Bronchial epithelial cell (primary cell): Measurements from ENCODE around the gene METTL26. TPM values are rescaled to one million over a fixed set of nuclear protein-coding genes. Genes with fewer than 3 reads are reported as not detected.
A peak's percentile ranks its signal among the peaks of the same experiment; 100 is the strongest.

Experiments used
- DNase-seq: peaks from one replicate; pipeline ENCODE4 v3.0.0-alpha.2; 2010; ENCODE audit warnings: low read depth
- FAIRE-seq: peaks from 2 replicates; lab custom pipeline; 2011; peaks lifted over from hg19 to GRCh38; lab: Jason Lieb, UNC
- H3K27me3 ChIP-seq: 2 replicates; pipeline ENCODE4 v1.5.1; 2011; ENCODE audit warnings: low read length; ENCODE audit not compliant: control insufficient read depth, insufficient read depth
- H3K36me3 ChIP-seq: 2 replicates; pipeline ENCODE4 v1.5.1; 2011; ENCODE audit warnings: low read length; ENCODE audit not compliant: control insufficient read depth, insufficient read depth
- H3K4me3 ChIP-seq: 2 replicates; pipeline ENCODE4 v1.5.1; 2011; ENCODE audit warnings: mild to moderate bottlenecking, low read depth, low read length, control low read depth
- CTCF ChIP-seq: IDR thresholded peaks from 2 replicates; pipeline ENCODE4 v1.5.1; 2011; ENCODE audit warnings: mild to moderate bottlenecking, moderate library complexity, low read length, control low read depth, inconsistent platforms; ENCODE audit not compliant: insufficient read depth, severe bottlenecking
- total RNA-seq: library from RNA; depleted of rRNA; stranded (reverse); fragments of >200 nt; gene quantifications from 2 replicates; pipeline ENCODE4 v1.2.1, GENCODE V29; 2014

Gene METTL26
- total RNA-seq, 1 donor from 2014 or later = 50.8 TPM

GRCh38 chr16:682493-683395 is 46.6 kb upstream of the METTL26 start:
- H3K36me3 ChIP-seq = peaks cover 29% of the 10 kb centered on the region
- DNase-seq = no peak
- FAIRE-seq = no peak
- no peak for TF ChIP-seq CTCF
- H3K4me3 ChIP-seq = peak overlapping the region; percentile 70
- H3K27me3 ChIP-seq = no peaks in the 10 kb centered on the region

DNA sequence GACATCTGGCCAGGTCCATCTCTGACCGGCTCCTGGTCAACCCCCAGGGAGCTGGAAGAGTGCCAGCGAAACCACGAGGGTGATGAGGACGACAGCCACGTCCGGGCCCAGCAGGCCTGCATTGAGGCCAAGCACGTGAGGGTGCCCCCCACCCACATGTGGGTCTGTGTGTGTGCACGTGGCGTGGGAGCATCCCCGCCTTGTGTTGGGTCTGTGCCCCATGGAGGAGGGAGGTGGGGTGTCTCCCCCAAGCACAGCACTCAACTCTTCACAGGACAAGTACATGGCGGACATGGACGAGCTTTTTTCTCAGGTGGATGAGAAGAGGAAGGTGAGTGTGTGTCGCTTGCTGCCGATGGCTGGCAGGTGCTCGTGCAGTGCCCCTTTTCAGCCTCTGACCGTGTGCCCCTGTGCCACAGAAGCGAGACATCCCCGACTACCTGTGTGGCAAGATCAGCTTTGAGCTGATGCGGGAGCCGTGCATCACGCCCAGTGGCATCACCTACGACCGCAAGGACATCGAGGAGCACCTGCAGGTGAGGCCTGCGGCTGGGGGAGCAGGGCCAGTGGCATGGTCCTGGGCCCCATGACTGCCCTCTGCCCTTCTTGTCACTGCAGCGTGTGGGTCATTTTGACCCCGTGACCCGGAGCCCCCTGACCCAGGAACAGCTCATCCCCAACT is 45.8 kb upstream of the METTL26 start:
- no peak for DNase-seq
- H3K4me3 ChIP-seq = peak overlapping the region; percentile 72
- TF ChIP-seq CTCF = no peak

GRCh38 chr16:680967-681745 is 45.1 kb upstream of the METTL26 start:
- H3K4me3 ChIP-seq = peak overlapping the region; percentile 72
- peak; percentile 36 for TF ChIP-seq CTCF
- DNase-seq (peak; percentile 17), FAIRE-seq (peak; percentile 7)
- H3K27me3 ChIP-seq = no peaks in the 10 kb centered on the region
- peaks cover 26% of the 10 kb centered on the region for H3K36me3 ChIP-seq

More for the DNA sequence above, 45.8 kb upstream of the METTL26 start:
- H3K36me3 ChIP-seq = peaks cover 26% of the 10 kb centered on the region
- no peak for FAIRE-seq
- H3K27me3 ChIP-seq = no peaks in the 10 kb centered on the region

DNA sequence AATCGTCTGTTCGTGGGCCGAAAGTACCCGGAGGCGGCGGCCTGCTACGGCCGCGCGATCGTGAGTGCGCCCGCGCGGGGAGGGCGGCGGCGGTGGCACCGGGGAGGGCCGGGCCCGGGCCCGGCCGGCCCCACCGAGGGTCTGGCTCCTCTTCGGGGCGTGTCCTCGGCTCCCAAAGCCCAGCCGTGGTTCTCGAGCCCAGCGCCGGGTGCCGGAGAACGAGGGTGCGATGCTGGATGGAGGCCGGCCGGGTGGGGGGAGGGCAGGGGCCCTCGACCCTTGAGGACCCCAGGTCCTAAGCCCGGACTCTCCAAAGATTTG is 44.5 kb upstream of the METTL26 start:
- no peak for TF ChIP-seq CTCF
- peak overlapping the region; percentile 72 for H3K4me3 ChIP-seq
- H3K36me3 ChIP-seq = peaks cover 26% of the 10 kb centered on the region
- no peak for FAIRE-seq
- H3K27me3 ChIP-seq = no peaks in the 10 kb centered on the region
- DNase-seq = no peak

GRCh38 chr16:679814-680624 is 43.9 kb upstream of the METTL26 start, which contains the start of gene STUB1:
STUB1 (plus strand) TSS chr16:680410; CDS start chr16:680526, 116 bp downstream.
- H3K4me3 ChIP-seq = peak within 1 kb of the TSS; percentile 72
- no peaks in the 10 kb centered on the region for H3K27me3 ChIP-seq
- FAIRE-seq (no peak), DNase-seq (peak; percentile 61)
- H3K36me3 ChIP-seq = peaks cover 22% of the 10 kb centered on the region
- no peak for TF ChIP-seq CTCF
